DND-41 (cell line): ENCODE measurements around the gene NTMT2.

Experiments
- ATAC-seq: fragments of 200-7000 bp; cut with Tn5 transposase; 3 replicates; pipeline ENCODE4 v1.9.1; 2021; ENCODE audit warnings: low read depth; ENCODE audit not compliant: insufficient read depth
- DNase-seq: peaks from one replicate; pipeline ENCODE4 v3.0.0-alpha.2; 2020
- H2AFZ ChIP-seq: 2 replicates; pipeline ENCODE4 v1.6.0; 2012; ENCODE audit warnings: low read depth, low read length
- H3K27ac ChIP-seq: 2 replicates; pipeline ENCODE4 v1.5.1; 2012; ENCODE audit warnings: low read length, inconsistent platforms
- H3K27me3 ChIP-seq: fragments of 200-600 bp; sonication (generic); 2 replicates; pipeline ENCODE4 v1.6.0; 2012; ENCODE audit warnings: low read length, mild to moderate bottlenecking, inconsistent platforms; ENCODE audit not compliant: insufficient read depth, poor library complexity
- H3K36me3 ChIP-seq: 2 replicates; pipeline ENCODE4 v1.5.1; 2012; ENCODE audit warnings: low read length, inconsistent platforms; ENCODE audit not compliant: insufficient read depth
- H3K4me1 ChIP-seq: 2 replicates; pipeline ENCODE4 v1.5.1; 2012; ENCODE audit warnings: mild to moderate bottlenecking, low read length; ENCODE audit not compliant: insufficient read depth
- H3K4me2 ChIP-seq: 2 replicates; pipeline ENCODE4 v1.6.0; 2012; ENCODE audit warnings: mild to moderate bottlenecking, moderate library complexity, low read length, inconsistent platforms; ENCODE audit not compliant: insufficient read depth
- H3K4me3 ChIP-seq, 2 experiments: fragments of 200-600 bp in 1 of 2; shearing (Covaris generic) in 1 of 2; 2 replicates each; pipeline ENCODE4 v1.5.1; 2012 to 2016; ENCODE audit warnings: inconsistent platforms in 2 of 2, low read length in 2 of 2, mild to moderate bottlenecking in 2 of 2, low read depth in 1 of 2, moderate library complexity in 1 of 2
- H3K79me2 ChIP-seq: 2 replicates; pipeline ENCODE4 v1.6.0; 2012; ENCODE audit warnings: low read length, inconsistent platforms; ENCODE audit not compliant: insufficient read depth
- H3K9ac ChIP-seq: 2 replicates; pipeline ENCODE4 v1.6.0; 2012; ENCODE audit warnings: low read depth, mild to moderate bottlenecking, inconsistent platforms, low read length, moderate library complexity
- H3K9me3 ChIP-seq: 2 replicates; pipeline ENCODE4 v1.5.1; 2012; ENCODE audit warnings: low read length, moderate library complexity, mild to moderate bottlenecking, inconsistent platforms; ENCODE audit not compliant: insufficient read depth, severe bottlenecking
- H4K20me1 ChIP-seq: 2 replicates; pipeline ENCODE4 v1.6.0; 2012; ENCODE audit warnings: low read length; ENCODE audit not compliant: insufficient read depth
- CTCF ChIP-seq: IDR thresholded peaks from 2 replicates; pipeline ENCODE4 v1.5.1; 2012; ENCODE audit warnings: borderline replicate concordance, low read length, moderate library complexity, mild to moderate bottlenecking; ENCODE audit not compliant: poor library complexity, severe bottlenecking; ENCODE audit errors: extremely low read depth
- EZH2 ChIP-seq: IDR thresholded peaks from 3 replicates; pipeline ENCODE4 v1.6.1; 2012; ENCODE audit warnings: borderline replicate concordance, low read depth, mild to moderate bottlenecking, moderate library complexity, low read length, inconsistent platforms; ENCODE audit not compliant: severe bottlenecking

Gene NTMT2

GRCh38 chr1:170210142-170210541, 64.4 kb downstream of the NTMT2 start:
- Histone ChIP-seq H3K27me3 (no peaks in the 10 kb centered on the region), H3K36me3 (no peaks in the 10 kb centered on the region), H3K27ac (no peak overlapping the region), H3K4me2 (no peak overlapping the region), H3K9me3 (peaks cover 11% of the 10 kb centered on the region), H3K4me3 (no peak overlapping the region), H3K9ac (no peak overlapping the region), H3K79me2 (no peaks in the 10 kb centered on the region), H2AFZ (no peak overlapping the region), H4K20me1 (no peaks in the 10 kb centered on the region), H3K4me1 (no peaks in the 10 kb centered on the region)
- no peak for ATAC-seq
- TF ChIP-seq EZH2, result no peak
- no peak for DNase-seq

GRCh38 chr1:170213596-170213995, 67.8 kb downstream of the NTMT2 start:
- Histone ChIP-seq H3K36me3 (no peaks in the 10 kb centered on the region), H4K20me1 (no peaks in the 10 kb centered on the region), H3K27ac (no peak overlapping the region), H3K4me1 (no peaks in the 10 kb centered on the region), H3K27me3 (no peaks in the 10 kb centered on the region), H2AFZ (no peak overlapping the region), H3K4me2 (no peak overlapping the region), H3K9me3 (no peaks in the 10 kb centered on the region), H3K9ac (no peak overlapping the region), H3K79me2 (no peaks in the 10 kb centered on the region), H3K4me3 (no peak overlapping the region)
- TF ChIP-seq CTCF, result no peak
- no peak for TF ChIP-seq EZH2
- ATAC-seq, result no peak
- no peak for DNase-seq

GRCh38 chr1:170214117-170215032, 68.6 kb downstream of the NTMT2 start:
- Histone ChIP-seq H3K27me3 (no peaks in the 10 kb centered on the region), H4K20me1 (no peaks in the 10 kb centered on the region), H3K27ac (no peak overlapping the region), H2AFZ (no peak overlapping the region), H3K4me1 (no peaks in the 10 kb centered on the region), H3K79me2 (no peaks in the 10 kb centered on the region), H3K4me3 (no peak overlapping the region), H3K4me2 (no peak overlapping the region), H3K9me3 (no peaks in the 10 kb centered on the region), H3K9ac (no peak overlapping the region), H3K36me3 (no peaks in the 10 kb centered on the region)
- TF ChIP-seq EZH2 (no peak), CTCF (no peak)
- no peak for ATAC-seq
- DNase-seq, result no peak

GRCh38 chr1:170215072-170215885, 69.5 kb downstream of the NTMT2 start:
- Histone ChIP-seq H3K27me3 (no peaks in the 10 kb centered on the region), H3K4me2 (no peak overlapping the region), H3K27ac (no peak overlapping the region), H3K9ac (no peak overlapping the region), H2AFZ (no peak overlapping the region), H3K36me3 (no peaks in the 10 kb centered on the region), H4K20me1 (no peaks in the 10 kb centered on the region), H3K9me3 (no peaks in the 10 kb centered on the region), H3K4me1 (no peaks in the 10 kb centered on the region), H3K4me3 (no peak overlapping the region), H3K79me2 (no peaks in the 10 kb centered on the region)
- no peak for ATAC-seq
- no peak for DNase-seq
- TF ChIP-seq EZH2 (no peak), CTCF (no peak)
